Iris pigment epithelial cell (primary cell): ENCODE measurements around the gene AKR1C8.

Source experiments
- DNase-seq: peaks from one replicate; pipeline ENCODE4 v3.0.0-alpha.2; 2011; ENCODE audit warnings: low read depth

The AKR1C8 gene

DNA sequence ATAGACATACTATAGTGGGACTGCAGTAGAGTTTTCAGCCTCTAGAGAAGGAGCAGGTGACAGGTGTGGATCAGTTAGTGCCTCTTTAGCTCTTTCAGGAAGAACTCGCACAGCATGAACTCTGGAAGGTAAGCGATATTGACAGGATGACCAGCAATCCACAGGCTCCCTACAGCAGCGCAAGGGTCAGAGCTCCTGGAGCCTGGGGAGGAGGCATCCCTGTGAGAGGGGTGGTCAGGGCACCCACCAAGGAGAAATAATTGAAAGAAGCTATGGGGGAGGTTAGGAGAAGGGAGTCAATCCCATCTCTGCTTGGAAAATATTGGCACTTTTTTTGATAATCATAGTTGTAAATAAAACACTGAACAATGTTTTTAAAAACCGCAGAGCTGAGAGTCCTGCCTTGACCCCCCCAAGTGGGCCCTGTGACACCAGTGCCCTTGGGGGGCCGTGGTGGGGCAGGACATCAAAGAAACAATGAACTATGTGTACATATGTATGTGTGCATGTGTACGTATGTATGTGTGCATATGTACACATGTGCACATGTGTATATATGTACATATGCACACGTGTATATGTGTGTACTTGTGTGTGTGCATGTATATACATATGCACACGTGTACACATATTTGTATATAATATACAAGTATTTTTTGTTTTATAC lies 77.0 kb downstream of the AKR1C8 start:
- no peak for DNase-seq

DNA sequence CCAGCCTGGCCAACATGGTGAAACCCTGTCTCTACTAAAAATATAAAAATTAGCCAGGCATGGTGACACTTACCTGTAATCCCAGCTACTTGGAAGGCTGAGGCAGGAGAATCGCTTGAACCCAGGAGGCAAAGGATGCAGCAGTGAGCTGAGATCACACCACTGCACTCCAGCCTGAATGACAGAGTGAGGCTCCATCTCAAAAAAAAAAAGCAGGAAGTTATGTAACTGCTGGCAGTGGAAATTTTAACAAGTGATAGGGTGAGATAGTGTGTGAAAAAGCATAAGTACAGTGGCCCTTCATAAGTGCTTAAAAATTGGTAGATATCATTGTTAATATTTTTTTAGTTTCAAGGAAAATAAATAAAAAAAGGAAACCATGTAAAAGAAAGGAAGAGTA lies 78.4 kb downstream of the AKR1C8 start:
- DNase-seq = no peak

GRCh38 chr10:5105626-5106025 lies 79.3 kb downstream of the AKR1C8 start:
- DNase-seq = no peak
